ENCODE results near the gene RNF212B. TPM values are rescaled to one million over a fixed set of nuclear protein-coding genes. Genes with fewer than 3 reads are reported as not detected.
A peak's percentile ranks its signal among the peaks of the same experiment; 100 is the strongest.

RNF212B gene
- total and polyA plus RNA-seq, 2 of the 13 experiments (the other 11 are each of a cell fraction or from before 2014, with no cell fraction given), result 0.05 TPM; not detected in 1

- TF ChIP-seq, protein P1, sequence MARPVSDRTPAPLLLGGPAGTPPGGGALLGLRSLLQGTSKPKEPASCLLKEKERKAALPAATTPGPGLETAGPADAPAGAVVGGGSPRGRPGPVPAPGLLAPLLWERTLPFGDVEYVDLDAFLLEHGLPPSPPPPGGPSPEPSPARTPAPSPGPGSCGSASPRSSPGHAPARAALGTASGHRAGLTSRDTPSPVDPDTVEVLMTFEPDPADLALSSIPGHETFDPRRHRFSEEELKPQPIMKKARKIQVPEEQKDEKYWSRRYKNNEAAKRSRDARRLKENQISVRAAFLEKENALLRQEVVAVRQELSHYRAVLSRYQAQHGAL (CRISPR knock-in tag; IDR thresholded peaks at IDR 0.05; ENCODE audit: not compliant biosample characterization), result peak; percentile 70
- TF ChIP-seq ZNF598 (CRISPR knock-in tag; IDR thresholded peaks at IDR 0.05; ENCODE audit: borderline replicate concordance), result peak; percentile 39; the same call in 1 of the 2 replicates
- TF ChIP-seq, protein P2, sequence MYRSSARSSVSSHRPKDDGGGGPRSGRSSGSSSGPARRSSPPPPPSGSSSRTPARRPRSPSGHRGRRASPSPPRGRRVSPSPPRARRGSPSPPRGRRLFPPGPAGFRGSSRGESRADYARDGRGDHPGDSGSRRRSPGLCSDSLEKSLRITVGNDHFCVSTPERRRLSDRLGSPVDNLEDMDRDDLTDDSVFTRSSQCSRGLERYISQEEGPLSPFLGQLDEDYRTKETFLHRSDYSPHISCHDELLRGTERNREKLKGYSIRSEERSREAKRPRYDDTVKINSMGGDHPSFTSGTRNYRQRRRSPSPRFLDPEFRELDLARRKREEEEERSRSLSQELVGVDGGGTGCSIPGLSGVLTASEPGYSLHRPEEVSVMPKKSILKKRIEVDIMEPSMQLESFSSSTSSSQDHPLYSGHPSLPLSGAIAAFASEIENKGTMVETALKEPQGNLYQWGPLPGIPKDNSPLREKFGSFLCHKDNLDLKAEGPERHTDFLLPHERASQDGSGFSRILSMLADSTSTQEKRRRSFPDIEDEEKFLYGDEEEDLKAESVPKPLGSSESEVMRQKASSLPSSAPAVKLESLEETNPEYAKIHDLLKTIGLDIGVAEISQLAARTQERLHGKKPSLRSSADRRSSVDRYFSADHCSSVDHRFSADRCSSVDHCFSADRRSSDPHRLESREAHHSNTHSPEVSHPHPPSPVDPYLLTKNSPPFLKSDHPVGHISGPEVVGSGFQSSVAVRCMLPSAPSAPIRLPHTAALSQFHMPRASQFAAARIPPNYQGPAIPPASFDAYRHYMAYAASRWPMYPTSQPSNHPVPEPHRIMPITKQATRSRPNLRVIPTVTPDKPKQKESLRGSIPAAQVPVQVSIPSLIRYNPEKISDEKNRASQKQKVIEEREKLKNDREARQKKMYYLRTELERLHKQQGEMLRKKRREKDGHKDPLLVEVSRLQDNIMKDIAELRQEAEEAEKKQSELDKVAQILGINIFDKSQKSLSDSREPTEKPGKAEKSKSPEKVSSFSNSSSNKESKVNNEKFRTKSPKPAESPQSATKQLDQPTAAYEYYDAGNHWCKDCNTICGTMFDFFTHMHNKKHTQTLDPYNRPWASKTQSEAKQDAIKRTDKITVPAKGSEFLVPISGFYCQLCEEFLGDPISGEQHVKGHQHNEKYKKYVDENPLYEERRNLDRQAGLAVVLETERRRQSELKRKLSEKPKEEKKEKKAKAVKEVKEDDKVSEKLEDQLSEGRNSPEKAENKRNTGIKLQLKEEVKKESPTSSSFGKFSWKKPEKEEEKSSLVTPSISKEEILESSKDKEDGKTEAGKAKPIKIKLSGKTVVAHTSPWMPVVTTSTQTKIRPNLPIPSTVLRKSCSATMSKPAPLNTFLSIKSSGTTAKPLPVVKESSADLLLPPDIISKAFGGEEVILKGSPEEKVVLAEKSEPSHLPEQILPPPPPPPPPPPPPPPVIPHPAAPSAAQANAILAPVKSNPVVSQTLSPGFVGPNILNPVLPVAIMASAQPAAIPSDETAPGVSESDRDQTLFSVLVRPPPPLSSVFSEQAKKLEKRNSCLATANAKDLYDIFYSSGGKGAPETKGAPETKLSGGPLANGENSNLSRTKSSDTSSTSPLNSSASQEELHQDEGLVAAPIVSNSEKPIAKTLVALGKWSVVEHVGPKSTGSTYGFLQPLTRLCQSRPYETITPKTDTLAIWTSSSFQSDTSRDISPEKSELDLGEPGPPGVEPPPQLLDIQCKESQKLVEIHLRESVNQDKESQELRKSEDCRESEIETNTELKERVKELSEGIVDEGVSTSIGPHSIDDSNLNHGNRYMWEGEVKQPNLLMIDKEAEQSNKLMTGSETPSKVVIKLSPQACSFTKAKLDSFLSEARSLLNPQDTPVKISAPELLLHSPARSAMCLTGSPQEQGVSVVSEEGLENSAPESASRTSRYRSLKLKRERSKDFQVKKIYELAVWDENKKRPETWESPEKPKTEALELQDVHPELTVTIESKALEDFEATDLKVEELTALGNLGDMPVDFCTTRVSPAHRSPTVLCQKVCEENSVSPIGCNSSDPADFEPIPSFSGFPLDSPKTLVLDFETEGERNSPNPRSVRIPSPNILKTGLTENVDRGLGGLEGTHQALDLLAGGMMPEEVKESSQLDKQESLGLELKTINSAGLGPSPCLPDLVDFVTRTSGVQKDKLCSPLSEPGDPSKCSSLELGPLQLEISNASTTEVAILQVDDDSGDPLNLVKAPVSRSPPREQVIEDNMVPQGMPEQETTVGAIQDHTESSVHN (CRISPR knock-in tag; IDR thresholded peaks at IDR 0.05), result peak; percentile 65; the same call in 1 of the 2 replicates
- TF ChIP-seq UBTF (CRISPR knock-in tag; IDR thresholded peaks at IDR 0.05), result peak; percentile 72
- no peak for TF ChIP-seq FOXK2 (IDR thresholded peaks at IDR 0.05)
- TF ChIP-seq, protein P3, sequence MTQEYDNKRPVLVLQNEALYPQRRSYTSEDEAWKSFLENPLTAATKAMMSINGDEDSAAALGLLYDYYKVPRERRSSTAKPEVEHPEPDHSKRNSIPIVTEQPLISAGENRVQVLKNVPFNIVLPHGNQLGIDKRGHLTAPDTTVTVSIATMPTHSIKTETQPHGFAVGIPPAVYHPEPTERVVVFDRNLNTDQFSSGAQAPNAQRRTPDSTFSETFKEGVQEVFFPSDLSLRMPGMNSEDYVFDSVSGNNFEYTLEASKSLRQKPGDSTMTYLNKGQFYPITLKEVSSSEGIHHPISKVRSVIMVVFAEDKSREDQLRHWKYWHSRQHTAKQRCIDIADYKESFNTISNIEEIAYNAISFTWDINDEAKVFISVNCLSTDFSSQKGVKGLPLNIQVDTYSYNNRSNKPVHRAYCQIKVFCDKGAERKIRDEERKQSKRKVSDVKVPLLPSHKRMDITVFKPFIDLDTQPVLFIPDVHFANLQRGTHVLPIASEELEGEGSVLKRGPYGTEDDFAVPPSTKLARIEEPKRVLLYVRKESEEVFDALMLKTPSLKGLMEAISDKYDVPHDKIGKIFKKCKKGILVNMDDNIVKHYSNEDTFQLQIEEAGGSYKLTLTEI (CRISPR knock-in tag; conservative IDR thresholded peaks at IDR 0.05), result no peak
- TF ChIP-seq, protein P4, sequence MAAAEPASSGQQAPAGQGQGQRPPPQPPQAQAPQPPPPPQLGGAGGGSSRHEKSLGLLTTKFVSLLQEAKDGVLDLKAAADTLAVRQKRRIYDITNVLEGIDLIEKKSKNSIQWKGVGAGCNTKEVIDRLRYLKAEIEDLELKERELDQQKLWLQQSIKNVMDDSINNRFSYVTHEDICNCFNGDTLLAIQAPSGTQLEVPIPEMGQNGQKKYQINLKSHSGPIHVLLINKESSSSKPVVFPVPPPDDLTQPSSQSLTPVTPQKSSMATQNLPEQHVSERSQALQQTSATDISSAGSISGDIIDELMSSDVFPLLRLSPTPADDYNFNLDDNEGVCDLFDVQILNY (CRISPR knock-in tag; conservative IDR thresholded peaks at IDR 0.05), result no peak
- TF ChIP-seq GZF1 (CRISPR knock-in tag; IDR thresholded peaks at IDR 0.05), result peak; percentile 72
- TF ChIP-seq ZNF431 (CRISPR knock-in tag; IDR thresholded peaks at IDR 0.05; ENCODE audit: borderline replicate concordance, low read depth), result no peak
Observed at GRCh38 chr14:23321572-23322547, 84.1 kb downstream of the RNF212B start (continued).

Measured in HepG2 (cell line).